CD4-positive, alpha-beta T cell treated with Interleukin-21 for 1 hour (primary cell): ENCODE measurements around the gene GP1BB.

Experiments
- DNase-seq: peaks from one replicate; pipeline ENCODE4 v3.0.0-alpha.2; 2020

Gene GP1BB

DNA sequence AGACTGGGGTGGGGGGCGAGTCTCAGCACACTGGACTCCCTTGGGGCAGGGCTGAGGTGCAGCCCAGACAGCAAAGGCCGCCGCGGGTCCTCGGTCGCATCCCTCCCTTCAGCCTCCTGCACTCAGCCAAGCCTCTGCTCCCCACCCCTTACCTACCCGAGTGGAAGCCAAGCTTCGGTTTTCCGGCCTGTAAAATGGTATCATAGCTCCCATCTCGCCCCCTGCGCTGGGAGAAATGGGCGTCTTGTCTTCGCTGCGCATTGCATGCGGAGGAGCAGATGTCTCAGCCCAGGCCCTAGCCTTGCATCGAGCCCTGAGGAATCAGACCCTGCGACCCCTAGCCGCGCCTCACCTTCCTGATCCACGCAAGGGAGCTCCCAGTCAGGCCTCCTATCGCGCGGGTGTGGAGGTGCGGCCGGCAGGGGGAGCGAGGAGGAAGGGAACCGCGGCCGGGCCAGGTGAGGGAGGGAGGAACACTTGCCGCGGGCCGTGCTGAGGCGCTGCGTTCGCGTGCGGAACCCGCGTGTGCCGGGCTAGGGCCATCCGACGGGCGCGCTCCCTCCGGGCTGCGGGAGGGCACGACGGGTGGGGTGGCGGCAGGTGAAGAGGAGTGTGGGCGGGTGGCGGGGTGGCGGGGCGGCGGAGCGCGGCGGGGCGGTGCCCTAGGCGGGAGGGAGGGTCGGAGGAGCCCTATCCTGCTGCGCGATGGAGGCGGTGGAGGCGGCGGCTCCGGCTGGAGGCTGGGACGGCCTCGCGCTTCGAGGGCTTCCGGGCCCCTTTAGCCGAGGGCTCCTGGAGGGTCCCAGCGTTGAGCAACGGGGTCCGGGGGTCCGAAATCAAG, 33.2 kb downstream of the GP1BB start:
- peak; percentile 72 for DNase-seq

DNA sequence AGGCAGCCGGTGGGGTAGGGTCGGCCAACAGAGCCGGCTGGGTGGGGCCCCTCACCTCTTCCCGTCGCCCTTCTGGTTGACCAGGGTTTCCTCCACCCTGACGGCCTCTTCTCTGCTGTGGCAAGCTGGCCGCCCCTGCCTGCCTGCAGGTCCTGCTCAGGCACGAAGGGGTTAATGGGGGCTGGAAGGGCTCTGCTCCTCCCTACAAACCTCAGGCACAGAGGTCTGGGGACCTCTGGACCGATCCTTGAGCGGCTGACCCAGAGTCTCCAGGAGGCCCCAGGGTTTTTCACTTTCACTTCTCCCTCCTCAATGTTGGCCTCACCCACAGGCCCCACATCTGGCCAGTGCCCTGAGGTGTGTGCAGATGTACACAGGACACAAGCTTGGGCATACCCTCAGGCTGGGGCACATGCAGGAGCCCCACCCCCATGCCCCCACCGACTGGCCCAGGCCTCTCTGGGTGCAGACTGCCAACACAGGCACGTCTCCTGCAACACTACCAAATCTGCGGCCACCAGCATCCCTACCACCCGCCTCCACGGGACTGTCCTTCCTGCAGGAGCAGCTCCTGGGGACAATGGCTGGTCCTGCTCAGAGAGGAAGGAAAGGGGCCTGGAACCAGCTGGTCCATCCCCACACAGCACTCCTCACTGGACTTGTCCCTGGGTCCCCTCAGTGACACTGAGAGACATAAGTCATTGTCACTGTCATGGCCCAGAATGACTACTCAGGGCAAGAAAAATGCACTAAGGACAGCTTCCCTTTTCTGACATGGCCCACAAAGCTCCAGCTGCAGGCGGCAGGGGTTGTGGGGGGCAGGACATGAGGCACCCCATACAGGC, 34.0 kb downstream of the GP1BB start:
- DNase-seq: no peak

DNA sequence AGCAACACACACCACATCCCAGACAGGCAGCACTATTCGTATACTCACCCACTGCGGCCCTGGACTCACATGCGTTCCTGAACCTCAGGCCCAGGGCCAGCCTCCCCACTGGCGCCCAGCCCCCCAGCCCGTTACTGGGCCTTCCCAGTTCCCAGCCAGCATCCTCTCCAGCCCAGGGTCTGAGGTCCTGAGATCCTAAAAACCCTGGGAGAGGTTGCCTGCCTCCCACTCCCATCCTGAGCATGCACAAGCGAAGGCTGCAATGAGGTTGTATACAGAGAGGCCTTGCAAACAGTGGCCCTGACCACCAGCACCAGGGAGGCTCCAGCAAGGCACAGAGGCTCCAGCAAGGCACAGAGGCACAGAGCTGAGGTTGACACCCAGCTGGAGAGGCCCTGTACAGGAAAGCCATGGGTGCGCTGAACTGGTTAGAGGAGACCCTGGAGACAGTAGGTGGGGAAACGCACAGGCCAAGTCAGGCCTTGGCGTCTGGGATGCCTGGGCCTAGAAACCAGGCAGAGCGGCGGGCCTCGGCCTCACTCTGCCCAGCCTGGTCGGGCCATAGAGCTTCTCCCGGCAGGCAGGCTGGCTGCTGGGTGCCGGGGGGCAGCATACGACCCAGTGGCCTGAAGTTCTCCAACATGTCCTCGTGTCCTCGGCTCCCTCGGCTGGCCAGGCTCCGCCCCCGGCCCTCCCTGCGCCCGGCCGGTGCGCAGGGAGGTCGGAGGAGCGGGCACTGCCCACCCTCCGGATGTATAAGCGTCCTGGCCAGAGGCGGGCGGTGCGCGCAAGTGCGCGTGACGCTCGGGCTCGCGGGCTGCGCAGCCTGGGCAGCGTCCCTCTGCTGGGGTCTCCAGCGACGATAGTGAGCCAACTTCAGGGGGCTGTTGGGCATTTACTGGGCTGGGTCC, 34.9 kb downstream of the GP1BB start:
- DNase-seq: no peak

DNA sequence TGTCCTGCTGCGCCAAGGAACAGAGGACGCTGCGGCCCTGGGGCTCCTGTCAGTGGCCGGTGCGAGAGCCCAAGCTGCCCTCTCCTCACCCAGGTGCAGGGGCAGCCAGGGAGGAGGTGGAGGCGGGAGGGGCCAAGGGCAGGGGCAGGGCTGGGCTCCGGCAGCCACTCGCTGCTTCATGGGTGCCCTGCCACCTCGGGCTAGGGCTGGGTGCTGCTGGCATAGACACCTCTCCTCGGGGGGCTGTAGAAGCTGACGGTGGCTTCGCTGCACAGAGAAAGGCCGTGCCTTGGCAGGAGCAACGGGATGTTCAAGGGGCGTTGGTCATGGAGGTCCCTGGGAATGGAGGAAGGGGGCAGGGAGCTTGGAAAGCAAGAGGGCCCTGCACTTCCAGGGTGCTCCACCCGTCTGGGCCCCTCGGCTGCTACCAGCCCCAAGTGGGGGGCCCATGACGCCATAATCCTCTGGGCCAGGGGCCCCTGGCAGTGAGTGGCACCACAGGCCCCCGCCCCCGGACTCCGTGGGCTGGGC, 35.6 kb downstream of the GP1BB start:
- DNase-seq: no peak

DNA sequence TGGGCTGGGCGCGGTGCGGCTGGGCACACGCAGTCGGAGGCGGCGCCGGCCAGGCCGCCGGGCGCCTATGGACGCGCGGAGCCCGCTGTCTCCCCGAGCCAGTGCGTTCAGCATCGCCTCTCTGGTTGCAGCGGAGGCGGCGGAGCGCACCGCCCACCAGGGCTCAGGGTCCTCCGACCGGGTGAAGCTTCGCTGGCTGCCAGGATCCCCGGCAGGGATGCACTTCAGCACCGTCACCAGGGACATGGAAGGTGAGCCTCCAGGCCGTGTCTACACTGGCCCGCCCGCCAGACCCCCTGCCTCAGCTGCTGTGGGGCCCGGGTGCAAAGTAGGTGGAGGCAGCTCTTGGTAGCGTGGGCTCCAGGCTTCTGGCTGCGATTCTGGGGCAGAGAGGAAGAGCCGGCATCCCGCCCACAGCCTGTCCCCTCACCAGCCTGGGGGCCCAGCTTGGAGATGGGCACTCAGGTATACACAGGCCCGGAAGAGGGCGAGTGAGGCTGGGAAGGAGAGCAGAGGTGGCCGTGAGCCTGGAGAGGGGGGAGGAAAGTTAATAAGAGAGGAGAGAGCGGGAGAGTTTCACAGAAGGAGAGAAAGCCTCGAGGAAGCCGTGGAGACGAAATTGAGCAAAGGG, 36.2 kb downstream of the GP1BB start:
- DNase-seq: no peak

DNA sequence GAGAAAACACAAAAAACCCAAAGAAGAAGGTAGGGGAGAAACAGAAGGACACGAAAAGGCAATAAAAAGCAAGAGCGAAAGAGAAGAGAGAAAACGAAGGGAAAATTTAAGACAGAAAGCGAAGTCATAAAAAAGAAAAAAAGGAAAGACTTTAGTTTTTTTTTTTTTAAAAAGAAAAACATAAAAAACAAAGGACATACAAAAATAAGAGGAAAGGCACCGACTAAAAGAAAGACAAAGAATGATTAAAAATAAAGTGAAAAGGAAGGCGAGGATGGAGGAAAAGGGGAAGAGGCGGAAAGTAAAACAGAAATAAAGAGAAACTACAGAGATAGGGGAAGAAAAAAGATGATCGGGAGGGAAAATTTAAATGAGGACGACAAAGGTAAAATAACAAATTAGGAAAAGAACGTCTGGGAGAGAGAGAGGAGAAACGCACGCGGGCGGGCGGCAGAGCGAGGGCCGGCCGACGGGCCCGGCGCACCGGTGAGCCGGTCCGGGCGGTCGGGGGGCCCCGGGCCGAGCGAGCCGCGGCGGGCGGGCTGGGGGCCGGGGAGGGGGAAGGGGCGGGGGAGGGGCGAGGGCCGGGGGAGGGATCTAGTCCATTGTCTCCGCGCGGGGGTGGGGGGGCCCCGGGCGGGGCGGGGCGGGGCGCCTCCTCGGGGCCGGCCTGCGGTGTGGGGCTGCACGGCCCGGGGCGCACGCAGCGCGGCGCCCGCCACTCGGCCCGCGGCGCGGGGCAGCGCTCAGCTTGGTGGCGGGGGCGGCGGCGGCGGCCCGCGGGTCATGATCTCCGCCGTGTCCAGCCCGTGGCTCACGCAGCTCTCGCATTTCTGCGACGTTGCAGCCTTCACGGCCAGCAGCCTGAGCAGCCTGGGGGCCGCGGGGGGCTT, 37.0 kb downstream of the GP1BB start, which contains the start of gene TBX1:
TBX1 (plus strand) TSS at position 721 of the 893 bp plus-strand sequence; CDS start at position 787, 66 bp downstream.
- DNase-seq: no peak

DNA sequence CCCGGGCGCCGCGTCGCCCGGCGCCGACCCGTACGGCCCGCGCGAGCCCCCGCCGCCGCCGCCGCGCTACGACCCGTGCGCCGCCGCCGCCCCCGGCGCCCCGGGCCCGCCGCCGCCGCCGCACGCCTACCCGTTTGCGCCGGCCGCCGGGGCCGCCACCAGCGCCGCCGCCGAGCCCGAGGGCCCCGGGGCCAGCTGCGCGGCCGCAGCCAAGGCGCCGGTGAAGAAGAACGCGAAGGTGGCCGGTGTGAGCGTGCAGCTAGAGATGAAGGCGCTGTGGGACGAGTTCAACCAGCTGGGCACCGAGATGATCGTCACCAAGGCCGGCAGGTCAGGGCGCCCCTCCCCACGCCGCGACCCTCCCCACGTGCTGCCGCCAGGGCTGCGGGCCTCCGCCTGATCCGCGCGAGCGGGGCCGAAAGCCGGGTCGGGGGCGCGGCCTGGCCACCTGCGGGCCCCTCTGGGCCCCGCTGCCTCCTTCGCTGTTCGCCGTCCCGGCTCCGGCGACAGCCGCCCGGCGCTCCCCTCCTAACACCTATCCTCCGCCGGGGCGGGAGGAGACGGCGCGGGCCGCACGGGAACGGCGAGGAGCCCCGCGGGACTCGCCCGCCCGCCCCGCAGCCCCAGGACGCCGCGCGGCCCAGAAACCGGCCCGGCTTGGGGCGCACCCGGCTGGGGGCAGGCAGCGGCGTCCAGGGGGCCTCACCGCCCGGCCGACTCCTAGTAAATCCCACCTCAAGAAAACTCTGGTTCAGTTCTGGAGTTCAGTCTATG, 37.8 kb downstream of the GP1BB start:
- no peak for DNase-seq

DNA sequence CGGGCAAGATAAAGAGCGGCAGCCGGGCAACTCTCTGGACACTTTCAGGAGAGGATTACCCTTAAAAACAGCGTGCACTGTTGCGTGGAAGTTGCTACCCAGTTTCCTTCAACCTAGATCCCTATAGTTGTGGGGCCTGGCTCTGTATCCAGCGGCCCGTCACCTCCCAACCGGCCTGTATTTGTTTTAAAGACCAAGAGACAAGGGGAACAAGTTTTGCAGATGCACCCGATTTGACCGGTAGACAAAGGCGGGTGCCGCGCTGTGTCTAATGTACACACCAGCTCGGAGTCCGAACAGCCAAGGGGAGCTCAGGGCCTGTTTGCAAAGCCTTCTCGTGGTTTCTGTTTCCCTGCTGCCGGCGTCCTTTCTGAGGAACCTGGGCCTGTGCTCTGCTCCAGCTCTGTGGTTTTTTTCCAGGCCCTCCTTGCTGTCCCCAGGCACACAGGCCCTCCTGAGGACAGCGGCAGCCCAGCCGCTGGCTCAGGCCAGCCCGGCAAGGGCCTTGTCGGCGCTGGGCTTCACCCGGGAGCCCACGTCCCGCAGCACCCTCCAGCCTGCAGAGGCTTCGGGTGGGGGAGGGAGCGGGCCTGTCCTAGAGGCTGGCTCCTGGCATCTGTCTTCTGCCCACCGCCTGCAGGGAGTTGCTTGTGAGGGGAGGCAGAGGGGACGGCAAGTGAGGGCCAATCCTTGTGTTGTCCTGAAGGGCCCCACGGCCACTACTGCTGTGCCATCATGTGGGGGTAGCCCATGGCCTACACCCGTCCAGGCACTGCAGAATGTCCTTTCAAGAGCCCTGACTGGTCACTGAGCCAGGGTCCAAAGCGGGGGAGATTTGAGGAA, 38.6 kb downstream of the GP1BB start:
- DNase-seq: no peak

DNA sequence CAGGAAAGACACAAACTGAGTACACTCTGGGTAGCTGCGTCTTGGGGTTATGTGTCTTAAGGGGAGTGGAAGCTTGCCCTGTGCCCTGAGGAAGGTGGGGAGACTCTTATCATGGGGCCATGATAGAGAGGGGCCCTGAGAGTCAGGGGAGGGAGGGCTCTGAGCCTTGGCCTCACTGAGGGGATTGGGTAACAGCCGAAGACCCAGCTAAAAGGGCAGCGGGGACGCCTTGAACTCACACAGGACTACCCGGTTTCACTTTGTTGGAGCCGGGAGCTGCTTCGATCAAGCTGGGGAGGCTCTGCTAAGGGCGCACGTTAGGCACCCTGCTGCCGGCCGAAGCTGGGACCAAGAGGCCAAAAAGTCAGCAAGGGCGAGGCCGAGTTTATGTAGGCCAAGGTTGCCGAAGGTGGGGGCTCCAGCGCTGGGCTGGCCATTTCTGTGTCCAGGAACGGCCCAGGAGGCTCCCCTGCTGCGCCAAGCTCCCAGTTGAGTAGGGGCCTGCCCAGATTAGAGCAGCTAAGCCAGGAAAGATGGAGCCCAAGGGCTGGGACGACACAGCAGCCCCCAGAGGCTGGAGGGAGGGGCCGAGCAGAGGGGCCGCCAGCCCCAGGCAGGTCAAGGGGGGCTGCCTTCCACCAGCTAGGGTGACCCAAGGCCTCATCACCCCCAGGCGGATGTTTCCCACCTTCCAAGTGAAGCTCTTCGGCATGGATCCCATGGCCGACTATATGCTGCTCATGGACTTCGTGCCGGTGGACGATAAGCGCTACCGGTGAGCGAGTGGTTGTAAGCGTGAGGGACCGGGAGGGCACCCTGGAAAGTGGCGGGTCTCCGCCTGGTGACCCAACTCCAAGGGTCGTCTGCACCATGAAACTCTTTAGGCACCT, 39.5 kb downstream of the GP1BB start:
- DNase-seq: no peak

DNA sequence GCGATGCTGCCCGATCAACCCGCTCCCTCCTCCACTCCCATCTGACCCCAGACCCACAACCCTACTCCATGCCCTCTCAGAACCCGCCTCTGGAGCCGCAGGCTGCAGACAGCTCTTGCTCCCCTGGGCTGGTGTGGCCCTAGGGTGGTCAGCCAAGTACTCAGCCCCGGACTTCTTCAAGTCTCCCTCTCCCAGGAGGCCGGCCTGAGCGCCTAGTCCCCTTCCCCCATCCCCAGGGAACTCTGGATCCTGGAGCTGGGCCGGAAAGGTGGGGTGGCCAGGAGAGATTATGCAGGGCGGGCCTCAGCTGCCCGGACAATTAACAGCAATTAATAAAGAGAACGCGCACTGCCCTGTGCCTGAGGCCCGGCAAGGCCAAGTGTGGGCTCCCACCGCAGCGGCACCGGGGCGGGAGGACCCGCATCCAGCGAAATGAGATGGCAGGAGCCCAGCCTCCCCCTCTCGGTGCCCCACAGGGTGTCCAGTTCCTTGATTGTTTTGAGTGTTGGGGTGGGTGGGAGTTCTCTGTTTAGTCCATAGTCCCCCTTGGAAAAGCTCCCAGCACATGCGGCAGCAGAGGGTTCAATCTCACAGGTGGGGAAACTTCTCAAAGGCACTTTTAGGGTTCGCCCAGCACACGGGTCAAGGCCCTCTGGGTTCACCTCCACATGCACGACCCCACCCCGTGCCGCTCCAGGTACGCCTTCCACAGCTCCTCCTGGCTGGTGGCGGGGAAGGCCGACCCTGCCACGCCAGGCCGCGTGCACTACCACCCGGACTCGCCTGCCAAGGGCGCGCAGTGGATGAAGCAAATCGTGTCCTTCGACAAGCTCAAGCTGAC, 40.3 kb downstream of the GP1BB start:
- no peak for DNase-seq

DNA sequence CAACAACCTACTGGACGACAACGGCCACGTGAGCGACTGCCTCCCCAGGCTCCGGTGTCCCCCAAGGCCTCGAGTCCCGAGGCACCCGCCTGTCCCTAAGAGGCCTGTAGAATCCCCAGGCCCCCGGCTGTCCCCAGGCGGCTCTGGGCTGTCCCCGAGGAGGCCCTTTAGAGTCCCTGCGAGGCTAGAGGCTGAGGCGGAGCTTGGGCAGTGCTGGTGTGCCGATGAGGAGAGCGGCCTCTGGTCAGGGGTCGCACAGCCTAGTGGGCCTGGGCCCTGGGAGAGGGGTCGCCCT, 40.9 kb downstream of the GP1BB start:
- no peak for DNase-seq

DNA sequence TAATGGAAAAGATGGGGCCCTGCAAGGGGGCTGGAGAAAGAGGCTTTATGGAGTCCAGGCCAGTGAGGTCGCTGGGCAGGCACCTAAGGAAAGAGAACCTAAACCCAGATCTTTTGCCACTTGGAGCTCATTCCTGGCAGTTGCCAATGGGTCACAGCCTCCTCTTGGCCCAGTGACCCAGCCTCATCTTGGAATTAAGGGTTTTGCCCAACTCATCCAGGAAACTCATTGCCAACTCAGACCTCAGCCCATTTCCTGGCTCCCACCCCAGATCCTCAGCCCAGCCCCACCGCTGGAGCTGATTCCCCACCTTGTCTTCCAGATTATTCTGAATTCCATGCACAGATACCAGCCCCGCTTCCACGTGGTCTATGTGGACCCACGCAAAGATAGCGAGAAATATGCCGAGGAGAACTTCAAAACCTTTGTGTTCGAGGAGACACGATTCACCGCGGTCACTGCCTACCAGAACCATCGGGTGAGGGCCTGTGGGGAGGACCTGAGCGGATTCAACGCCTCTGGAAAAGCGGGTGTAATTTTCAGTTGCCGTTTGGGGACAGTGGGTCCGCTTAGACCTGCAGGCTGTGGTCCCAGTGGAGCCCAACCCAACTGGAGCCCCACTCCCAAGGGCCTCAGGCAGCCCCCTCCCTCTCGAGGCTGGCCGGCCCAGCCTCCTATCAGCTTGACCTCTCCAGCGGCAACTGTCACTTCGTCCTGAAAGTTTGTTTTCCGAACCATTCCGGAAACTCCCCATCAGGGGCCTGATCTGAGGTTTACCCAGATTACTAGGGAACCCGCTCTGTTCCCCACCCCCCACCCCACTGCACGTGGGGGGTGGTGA, 41.5 kb downstream of the GP1BB start:
- DNase-seq: no peak

DNA sequence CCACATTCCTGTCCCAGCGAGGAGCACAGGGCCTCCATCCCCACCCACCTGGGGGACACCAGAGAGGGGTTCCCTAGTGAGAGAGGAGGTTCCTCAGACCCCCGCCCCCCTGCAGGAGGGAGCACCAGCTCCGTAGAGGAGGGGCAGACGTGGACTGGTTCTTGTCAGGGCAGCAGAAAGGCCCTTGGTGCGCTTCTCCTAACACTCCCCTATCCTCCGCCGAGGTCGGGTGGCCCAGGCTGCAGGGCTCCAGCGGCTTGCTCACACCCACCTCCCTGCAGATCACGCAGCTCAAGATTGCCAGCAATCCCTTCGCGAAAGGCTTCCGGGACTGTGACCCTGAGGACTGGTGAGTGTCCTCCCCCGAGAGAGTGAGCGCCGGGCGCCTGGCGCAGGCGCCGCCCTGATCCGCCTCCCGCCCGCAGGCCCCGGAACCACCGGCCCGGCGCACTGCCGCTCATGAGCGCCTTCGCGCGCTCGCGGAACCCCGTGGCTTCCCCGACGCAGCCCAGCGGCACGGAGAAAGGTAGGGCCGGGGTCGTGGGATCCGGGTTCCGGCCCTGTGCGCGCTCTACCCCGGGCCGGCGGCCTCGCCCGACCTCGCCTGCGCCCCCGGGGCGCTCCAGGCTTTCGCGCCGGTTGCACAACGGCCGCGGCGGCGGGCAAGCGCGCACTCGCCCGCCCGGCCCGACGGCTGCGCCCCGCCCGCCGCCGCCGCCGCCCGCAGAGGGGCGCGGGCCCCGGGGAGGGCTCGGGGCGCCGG, 42.3 kb downstream of the GP1BB start:
- DNase-seq: peak; percentile 16

DNA sequence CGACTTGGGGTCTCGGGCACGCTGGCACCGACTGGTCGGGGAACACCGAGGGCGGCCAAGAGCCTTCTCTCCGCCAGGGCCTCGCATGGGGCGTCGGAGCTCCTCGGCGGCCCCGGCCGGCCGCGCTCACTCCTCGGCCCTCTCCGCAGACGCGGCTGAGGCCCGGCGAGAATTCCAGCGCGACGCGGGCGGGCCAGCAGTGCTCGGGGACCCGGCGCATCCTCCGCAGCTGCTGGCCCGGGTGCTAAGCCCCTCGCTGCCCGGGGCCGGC, 42.8 kb downstream of the GP1BB start:
- DNase-seq: no peak

DNA sequence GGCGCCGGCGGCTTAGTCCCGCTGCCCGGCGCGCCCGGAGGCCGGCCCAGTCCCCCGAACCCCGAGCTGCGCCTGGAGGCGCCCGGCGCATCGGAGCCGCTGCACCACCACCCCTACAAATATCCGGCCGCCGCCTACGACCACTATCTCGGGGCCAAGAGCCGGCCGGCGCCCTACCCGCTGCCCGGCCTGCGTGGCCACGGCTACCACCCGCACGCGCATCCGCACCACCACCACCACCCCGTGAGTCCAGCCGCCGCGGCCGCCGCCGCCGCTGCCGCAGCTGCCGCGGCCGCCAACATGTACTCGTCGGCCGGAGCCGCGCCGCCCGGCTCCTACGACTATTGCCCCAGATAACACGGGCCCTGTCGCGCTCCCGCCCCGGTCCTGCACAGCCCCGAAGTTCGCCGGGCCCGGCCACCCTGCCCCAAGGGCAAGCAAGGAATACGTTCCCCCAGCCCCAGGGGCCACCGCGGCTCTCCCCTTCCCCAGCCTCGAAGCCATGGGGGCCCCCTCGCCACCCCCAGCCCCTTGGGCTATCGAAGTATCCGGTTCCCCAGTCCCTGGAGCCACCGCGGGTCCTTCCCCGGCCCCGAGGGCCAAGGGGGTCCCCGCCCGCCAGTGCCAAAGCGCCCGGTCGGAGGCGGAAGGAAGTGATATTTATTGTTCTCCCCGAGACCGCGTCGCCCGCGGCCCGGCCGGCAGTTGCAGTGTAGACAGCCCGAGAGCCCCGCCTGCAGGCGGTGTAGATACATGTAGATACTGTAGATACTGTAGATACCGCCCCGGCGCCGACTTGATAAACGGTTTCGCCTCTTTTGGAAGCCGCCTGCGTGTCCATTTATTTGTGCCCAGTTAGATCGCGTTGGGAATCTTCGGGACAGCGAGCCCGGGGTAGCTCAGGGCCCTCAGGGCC, 43.4 kb downstream of the GP1BB start:
- peak; percentile 47 for DNase-seq
